Colonic mucosa (tissue), 4 donors: ENCODE results near the gene PIANP. TPM values are rescaled to one million over a fixed set of nuclear protein-coding genes. Genes with fewer than 3 reads are reported as not detected.
A peak's percentile ranks its signal among the peaks of the same experiment; 100 is the strongest.

Experiments
- DNase-seq: peaks from one replicate; pipeline ENCODE4 v3.0.0-alpha.2; 2020
- H3K27ac ChIP-seq: fragments of 200-600 bp; one replicate; pipeline ENCODE4 v1.8.0; 2021
- H3K27me3 ChIP-seq: fragments of 200-600 bp; one replicate; pipeline ENCODE4 v1.8.0; 2021
- H3K36me3 ChIP-seq: fragments of 200-600 bp; one replicate; pipeline ENCODE4 v1.8.0; 2021
- H3K4me1 ChIP-seq: fragments of 200-600 bp; one replicate; pipeline ENCODE4 v1.8.0; 2021; ENCODE audit warnings: mild to moderate bottlenecking
- H3K4me3 ChIP-seq: fragments of 200-600 bp; one replicate; pipeline ENCODE4 v1.8.0; 2021
- H3K9ac ChIP-seq, 2 donors: one replicate each; pipeline ENCODE4 v1.7.0; 2013; ENCODE audit warnings: control low read depth in 2 of 2, low read depth in 2 of 2, low read length in 2 of 2
- H3K9me3 ChIP-seq: fragments of 200-600 bp; one replicate; pipeline ENCODE4 v1.8.0; 2021
- intact Hi-C: fragments of 100-400 bp; cut with DNase I; formaldehyde crosslinking; loops from one replicate; pipeline ENCODE4 v1.14.1; 2022
- total RNA-seq, 2 donors: library from RNA; stranded (reverse); fragmentation: NEBNext Ultra II Directional in 1 of 2; extraction: Animal tissue kit (Norgen Biotek cat#: 25700) in 1 of 2; gene quantifications; one replicate each; pipeline ENCODE4 v1.2.1, GENCODE V29; 2021
- TF ChIP-seq, protein P1 (sequence below): fragments of 200-600 bp; IDR thresholded peaks from one replicate; pipeline ENCODE4 v1.8.0; 2022; ENCODE audit warnings: antibody characterized with exemption, mild to moderate bottlenecking
- donor health status: healthy.
- donor health status: DM: no; HTN: no; CAD: no.
- donor health status: DM: no; HTN: no; CAD: no.

Gene PIANP
- total RNA-seq, 2 donors from 2014 or later: 0.44 to 1.2 TPM

DNA sequence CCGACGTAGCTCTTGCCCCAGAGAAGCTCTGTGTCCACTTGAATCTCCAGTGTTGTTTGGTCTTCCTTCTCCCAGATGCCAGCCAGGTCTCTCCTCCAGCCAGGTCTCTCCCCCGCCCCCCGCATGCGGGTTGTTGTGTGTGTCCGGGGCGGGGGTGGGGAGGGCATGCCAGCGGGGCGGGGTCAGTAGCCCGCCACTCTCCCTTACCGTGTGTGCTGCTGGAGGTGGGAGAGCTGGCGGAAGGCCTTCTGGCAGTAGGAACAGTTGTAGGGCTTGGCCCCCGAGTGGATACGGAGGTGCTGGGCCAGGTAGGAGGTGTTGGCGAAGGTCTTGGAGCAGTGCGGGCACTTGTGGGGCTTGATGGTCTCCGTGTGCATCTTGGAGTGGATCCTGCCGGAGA lies 28.5 kb downstream of the PIANP start:
- TF ChIP-seq, protein P1, sequence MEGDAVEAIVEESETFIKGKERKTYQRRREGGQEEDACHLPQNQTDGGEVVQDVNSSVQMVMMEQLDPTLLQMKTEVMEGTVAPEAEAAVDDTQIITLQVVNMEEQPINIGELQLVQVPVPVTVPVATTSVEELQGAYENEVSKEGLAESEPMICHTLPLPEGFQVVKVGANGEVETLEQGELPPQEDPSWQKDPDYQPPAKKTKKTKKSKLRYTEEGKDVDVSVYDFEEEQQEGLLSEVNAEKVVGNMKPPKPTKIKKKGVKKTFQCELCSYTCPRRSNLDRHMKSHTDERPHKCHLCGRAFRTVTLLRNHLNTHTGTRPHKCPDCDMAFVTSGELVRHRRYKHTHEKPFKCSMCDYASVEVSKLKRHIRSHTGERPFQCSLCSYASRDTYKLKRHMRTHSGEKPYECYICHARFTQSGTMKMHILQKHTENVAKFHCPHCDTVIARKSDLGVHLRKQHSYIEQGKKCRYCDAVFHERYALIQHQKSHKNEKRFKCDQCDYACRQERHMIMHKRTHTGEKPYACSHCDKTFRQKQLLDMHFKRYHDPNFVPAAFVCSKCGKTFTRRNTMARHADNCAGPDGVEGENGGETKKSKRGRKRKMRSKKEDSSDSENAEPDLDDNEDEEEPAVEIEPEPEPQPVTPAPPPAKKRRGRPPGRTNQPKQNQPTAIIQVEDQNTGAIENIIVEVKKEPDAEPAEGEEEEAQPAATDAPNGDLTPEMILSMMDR: no peak
- Histone ChIP-seq H3K27me3 (no peaks in the 10 kb centered on the region), H3K9ac (no peak overlapping the region), H3K4me3 (no peak overlapping the region), H3K9me3 (no peaks in the 10 kb centered on the region), H3K36me3 (peaks cover 56% of the 10 kb centered on the region), H3K27ac (no peak overlapping the region), H3K4me1 (no peaks in the 10 kb centered on the region)
- no peak for DNase-seq
- intact Hi-C loops: no loop called here

GRCh38 chr12:6667559-6668210 lies 32.9 kb downstream of the PIANP start:
- no peak overlapping the region for H3K27ac ChIP-seq
- H3K4me3 ChIP-seq: no peak overlapping the region
- H3K4me1 ChIP-seq: no peaks in the 10 kb centered on the region
- intact Hi-C loops: no loop called here
- no peaks in the 10 kb centered on the region for H3K27me3 ChIP-seq
- H3K9ac ChIP-seq: no peak overlapping the region
- peaks cover 46% of the 10 kb centered on the region for H3K36me3 ChIP-seq
- no peak for DNase-seq
- TF ChIP-seq, protein P1: peak; percentile 14
- H3K9me3 ChIP-seq: no peaks in the 10 kb centered on the region

- TF ChIP-seq, protein P1: no peak
- DNase-seq: no peak
- H3K36me3 ChIP-seq: peaks cover 32% of the 10 kb centered on the region
- no peak overlapping the region for H3K4me3 ChIP-seq
- no peak overlapping the region for H3K27ac ChIP-seq
- intact Hi-C loops: no loop called here
- no peaks in the 10 kb centered on the region for H3K4me1 ChIP-seq
- H3K9ac ChIP-seq: no peak overlapping the region
- H3K27me3 ChIP-seq: no peaks in the 10 kb centered on the region
- H3K9me3 ChIP-seq: no peaks in the 10 kb centered on the region
These were observed 34.4 kb downstream of the PIANP start for GRCh38 chr12:6666211-6666610.

GRCh38 chr12:6664902-6665301 lies 35.7 kb downstream of the PIANP start:
- Histone ChIP-seq H3K4me3 (no peak overlapping the region), H3K9ac (no peak overlapping the region), H3K9me3 (no peaks in the 10 kb centered on the region), H3K27ac (no peak overlapping the region), H3K36me3 (peaks cover 24% of the 10 kb centered on the region), H3K27me3 (no peaks in the 10 kb centered on the region), H3K4me1 (no peaks in the 10 kb centered on the region)
- TF ChIP-seq, protein P1: no peak
- intact Hi-C loops: loop anchor here (5.0 kb wide), 1 partner anchor 57 kb away; the partner anchor contains the start of gene COPS7A
- DNase-seq: no peak

GRCh38 chr12:6662906-6663742 lies 37.5 kb downstream of the PIANP start, which contains the start of gene ING4:
TSS of gene ING4 (minus strand) at chr12:6663119. CDS start at chr12:6663101, 18 bp downstream.
- no peaks in the 10 kb centered on the region for H3K4me1 ChIP-seq
- H3K9ac ChIP-seq: peak within 1 kb of the TSS; percentile 28 to 83
- H3K4me3 ChIP-seq: peak within 1 kb of the TSS; percentile 69
- H3K27me3 ChIP-seq: no peaks in the 10 kb centered on the region
- peaks cover 12% of the 10 kb centered on the region for H3K36me3 ChIP-seq
- H3K27ac ChIP-seq: peak within 1 kb of the TSS; percentile 45
- peak; percentile 97 for DNase-seq
- H3K9me3 ChIP-seq: no peaks in the 10 kb centered on the region
- intact Hi-C loops: loop anchor here (5.0 kb wide), 1 partner anchor 59 kb away; the partner anchor contains the start of gene COPS7A
- TF ChIP-seq, protein P1: no peak
